Left ventricle myocardium inferior (tissue), 1 donor: ENCODE measurements around the gene XKR7. TPM values are rescaled to one million over a fixed set of nuclear protein-coding genes. Genes with fewer than 3 reads are reported as not detected.

Source experiments
- DNase-seq: peaks from one replicate; pipeline ENCODE4 v3.0.0-alpha.2; 2020
- H3K27ac ChIP-seq: fragments of 200-600 bp; replicated peaks from 2 replicates; pipeline ENCODE4 v1.8.0; 2021
- H3K27me3 ChIP-seq: fragments of 200-600 bp; 2 replicates; pipeline ENCODE4 v1.8.0; 2021; ENCODE audit warnings: low read depth
- H3K36me3 ChIP-seq: fragments of 200-600 bp; 2 replicates; pipeline ENCODE4 v1.8.0; 2021
- H3K4me1 ChIP-seq: fragments of 200-600 bp; 2 replicates; pipeline ENCODE4 v1.8.0; 2021
- H3K4me3 ChIP-seq: fragments of 200-600 bp; 2 replicates; pipeline ENCODE4 v1.8.0; 2021; ENCODE audit warnings: mild to moderate bottlenecking, moderate library complexity
- H3K9me3 ChIP-seq: fragments of 200-600 bp; replicated peaks from 2 replicates; pipeline ENCODE4 v1.8.0; 2021
- intact Hi-C: fragments of 100-400 bp; cut with micrococcal nuclease; formaldehyde crosslinking; loops from one replicate; pipeline ENCODE4 v1.11.0; 2022
- total RNA-seq: library from RNA; stranded (reverse); fragmentation: NEBNext Ultra II Directional; extraction: Animal tissue kit (Norgen Biotek cat#: 25700); gene quantifications from one replicate; pipeline ENCODE4 v1.2.1, GENCODE V29; 2021
- TF ChIP-seq, protein P1 (sequence below): fragments of 200-600 bp; IDR thresholded peaks from 2 replicates; pipeline ENCODE4 v1.8.0; 2021; ENCODE audit warnings: antibody characterized with exemption, mild to moderate bottlenecking, borderline replicate concordance
- donor health status: DM: no; HTN: yes; CAD: no; lungs with severe emphysema.

The XKR7 gene
- total RNA-seq, 1 donor from 2014 or later, result not detected

GRCh38 chr20:31951530-31952453 is 16.2 kb upstream of the XKR7 start, which contains the start of gene PDRG1:
Gene PDRG1, minus strand, starts transcription at chr20:31952046. Its CDS starts 85 bp downstream, at chr20:31951961.
- H3K36me3 ChIP-seq, result peaks cover 34% of the 10 kb centered on the region
- TF ChIP-seq, protein P1, sequence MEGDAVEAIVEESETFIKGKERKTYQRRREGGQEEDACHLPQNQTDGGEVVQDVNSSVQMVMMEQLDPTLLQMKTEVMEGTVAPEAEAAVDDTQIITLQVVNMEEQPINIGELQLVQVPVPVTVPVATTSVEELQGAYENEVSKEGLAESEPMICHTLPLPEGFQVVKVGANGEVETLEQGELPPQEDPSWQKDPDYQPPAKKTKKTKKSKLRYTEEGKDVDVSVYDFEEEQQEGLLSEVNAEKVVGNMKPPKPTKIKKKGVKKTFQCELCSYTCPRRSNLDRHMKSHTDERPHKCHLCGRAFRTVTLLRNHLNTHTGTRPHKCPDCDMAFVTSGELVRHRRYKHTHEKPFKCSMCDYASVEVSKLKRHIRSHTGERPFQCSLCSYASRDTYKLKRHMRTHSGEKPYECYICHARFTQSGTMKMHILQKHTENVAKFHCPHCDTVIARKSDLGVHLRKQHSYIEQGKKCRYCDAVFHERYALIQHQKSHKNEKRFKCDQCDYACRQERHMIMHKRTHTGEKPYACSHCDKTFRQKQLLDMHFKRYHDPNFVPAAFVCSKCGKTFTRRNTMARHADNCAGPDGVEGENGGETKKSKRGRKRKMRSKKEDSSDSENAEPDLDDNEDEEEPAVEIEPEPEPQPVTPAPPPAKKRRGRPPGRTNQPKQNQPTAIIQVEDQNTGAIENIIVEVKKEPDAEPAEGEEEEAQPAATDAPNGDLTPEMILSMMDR, result peak; percentile 97

GRCh38 chr20:31953556-31954148 is 14.3 kb upstream of the XKR7 start:
- Histone ChIP-seq H3K4me1 (peaks cover 22% of the 10 kb centered on the region), H3K9me3 (no peaks in the 10 kb centered on the region), H3K36me3 (peaks cover 16% of the 10 kb centered on the region), H3K27ac (no peak overlapping the region), H3K27me3 (peaks cover 34% of the 10 kb centered on the region), H3K4me3 (no peak overlapping the region)
- intact Hi-C loops, result loop anchor here (10.0 kb wide), 1 partner anchor 99 kb away; no protein-coding TSS in a partner anchor
- no peak for DNase-seq
- TF ChIP-seq, protein P1, result no peak

More at GRCh38 chr20:31951530-31952453, 16.2 kb upstream of the XKR7 start, which contains the start of gene PDRG1:
- Histone ChIP-seq H3K9me3 (peaks cover 3% of the 10 kb centered on the region), H3K4me1 (peaks cover 22% of the 10 kb centered on the region), H3K4me3 (peak within 1 kb of the TSS; percentile 97), H3K27ac (peak within 1 kb of the TSS; percentile 87), H3K27me3 (peaks cover 21% of the 10 kb centered on the region)
- DNase-seq, result peak; percentile 96
- intact Hi-C loops, result loop anchor here (10.0 kb wide), 1 partner anchor 97 kb away; no protein-coding TSS in a partner anchor

- DNase-seq, result no peak
- TF ChIP-seq, protein P1, result no peak
- Histone ChIP-seq H3K4me3 (no peak overlapping the region), H3K9me3 (no peaks in the 10 kb centered on the region), H3K27ac (no peak overlapping the region), H3K4me1 (peaks cover 22% of the 10 kb centered on the region), H3K27me3 (peaks cover 34% of the 10 kb centered on the region), H3K36me3 (peaks cover 7% of the 10 kb centered on the region)
- intact Hi-C loops, result loop anchor here (10.0 kb wide), 1 partner anchor 100 kb away; no protein-coding TSS in a partner anchor
Observed at GRCh38 chr20:31954500-31954899, 13.5 kb upstream of the XKR7 start.

DNA sequence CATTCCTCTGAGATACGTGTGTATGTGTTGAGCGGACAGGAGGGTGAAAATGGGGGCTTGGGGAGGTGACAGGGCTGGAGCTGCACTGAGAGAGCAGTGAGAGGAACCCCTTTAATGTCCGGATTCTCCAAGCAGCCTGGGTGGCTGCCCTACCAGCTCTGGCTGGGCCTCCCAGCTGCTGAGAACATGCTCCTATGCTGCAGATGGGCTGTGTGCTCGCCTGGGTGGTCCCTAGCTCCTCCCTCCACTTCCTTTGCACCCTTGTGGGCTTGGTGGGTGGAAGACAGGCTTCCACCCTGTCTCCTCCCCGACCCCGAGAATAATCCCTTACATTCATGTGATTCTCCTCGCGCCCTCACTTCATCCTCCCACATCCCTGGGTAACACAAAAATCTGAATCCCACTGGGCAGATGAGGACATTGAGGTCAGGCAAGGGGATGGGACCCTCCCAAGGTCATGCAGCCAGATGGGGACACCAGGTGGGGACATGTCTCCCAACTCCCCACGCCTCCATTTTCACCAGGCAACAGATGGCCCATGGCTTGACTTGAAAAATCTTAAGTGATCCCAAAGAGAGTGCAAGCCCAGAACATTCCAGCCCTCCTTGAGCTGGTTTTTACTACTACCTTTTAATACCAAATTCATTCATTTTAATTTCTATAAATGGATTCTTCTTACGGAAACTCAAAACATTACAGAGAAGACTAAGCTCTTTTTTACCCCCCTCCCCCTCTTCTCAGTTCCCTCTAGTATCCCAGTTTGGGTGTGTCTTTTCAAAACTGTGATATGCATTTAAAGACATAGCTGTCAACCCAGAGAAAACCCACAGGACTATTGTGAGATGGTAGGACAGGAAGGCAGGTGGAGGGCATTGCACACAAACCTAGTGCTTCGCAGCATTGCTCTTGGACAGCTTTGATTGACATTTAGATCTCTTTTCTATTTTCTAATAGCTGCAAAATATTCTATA is 11.1 kb upstream of the XKR7 start:
- H3K9me3 ChIP-seq, result no peaks in the 10 kb centered on the region
- H3K36me3 ChIP-seq, result no peaks in the 10 kb centered on the region
- peaks cover 48% of the 10 kb centered on the region for H3K27me3 ChIP-seq
- no peaks in the 10 kb centered on the region for H3K4me1 ChIP-seq
- no peak for DNase-seq
- H3K4me3 ChIP-seq, result no peak overlapping the region
- intact Hi-C loops, result loop anchor here (10.0 kb wide), 1 partner anchor 102 kb away; no protein-coding TSS in a partner anchor
- no peak overlapping the region for H3K27ac ChIP-seq
- TF ChIP-seq, protein P1, result no peak
